ENCODE measurements around the gene SULT2A1. TPM values are rescaled to one million over a fixed set of nuclear protein-coding genes. Genes with fewer than 3 reads are reported as not detected.

SULT2A1 gene, protein sequence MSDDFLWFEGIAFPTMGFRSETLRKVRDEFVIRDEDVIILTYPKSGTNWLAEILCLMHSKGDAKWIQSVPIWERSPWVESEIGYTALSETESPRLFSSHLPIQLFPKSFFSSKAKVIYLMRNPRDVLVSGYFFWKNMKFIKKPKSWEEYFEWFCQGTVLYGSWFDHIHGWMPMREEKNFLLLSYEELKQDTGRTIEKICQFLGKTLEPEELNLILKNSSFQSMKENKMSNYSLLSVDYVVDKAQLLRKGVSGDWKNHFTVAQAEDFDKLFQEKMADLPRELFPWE
- not detected in 2 replicates for total RNA-seq

DNA sequence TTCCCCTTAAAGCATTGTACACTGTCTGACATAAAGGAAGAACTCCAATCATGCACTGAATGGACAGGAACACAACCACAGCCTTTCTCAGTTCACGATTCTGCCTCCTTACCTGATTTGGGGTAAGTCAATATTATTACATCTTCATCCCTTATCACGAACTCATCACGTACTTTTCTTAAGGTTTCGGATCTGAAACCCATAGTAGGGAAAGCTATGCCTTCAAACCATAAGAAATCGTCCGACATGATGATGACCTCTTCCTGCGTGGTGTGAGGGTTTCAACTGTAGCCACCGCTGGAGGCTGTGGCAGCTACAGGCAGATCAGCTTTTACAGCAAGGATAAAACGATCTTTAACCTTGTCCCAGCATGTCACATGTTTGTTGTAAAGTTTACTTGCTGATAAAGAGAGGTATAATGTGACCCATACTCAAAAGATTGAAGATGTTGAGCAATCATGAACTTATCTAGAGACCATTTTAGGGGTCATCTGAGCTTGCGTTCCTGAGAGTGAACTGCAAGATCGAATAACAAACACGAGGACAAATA, at the start of gene SULT2A1:
SULT2A1 (minus strand) TSS at position 306 of the 550 bp plus-strand sequence; CDS start at position 248, 58 bp downstream.

DNA sequence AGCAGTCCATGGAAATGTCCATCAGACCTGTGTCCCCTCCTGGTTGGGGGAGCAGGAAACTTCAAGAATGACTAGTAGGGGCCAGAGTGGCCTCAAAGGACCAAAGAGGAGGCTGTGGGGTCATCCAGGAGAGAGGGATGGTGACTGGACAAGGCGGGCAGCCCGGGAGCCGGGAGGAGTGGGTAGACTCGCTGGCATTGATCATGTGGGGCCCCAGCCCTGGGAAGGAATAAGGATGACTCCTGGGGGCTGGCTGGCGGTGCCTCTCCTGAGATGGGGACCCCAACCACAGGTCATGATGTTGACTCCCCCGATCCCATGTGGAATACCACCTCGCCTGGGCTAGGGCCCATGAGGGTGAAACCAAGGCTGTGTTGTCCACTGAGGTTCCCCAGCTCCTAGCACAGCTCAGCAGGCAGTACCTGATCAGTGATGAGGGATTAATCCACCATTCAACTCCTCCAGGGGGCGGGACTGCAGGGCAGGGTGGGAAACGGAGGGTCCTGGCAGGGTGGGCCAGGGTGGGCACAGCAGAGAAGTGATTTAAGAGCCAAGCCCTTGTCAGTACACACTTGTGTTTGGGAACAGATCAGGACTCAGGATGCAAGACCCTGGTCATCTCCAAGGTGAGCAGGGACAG, 27.3 kb downstream of the SULT2A1 start, which contains the start of gene TPRX2:
TPRX2 (plus strand) TSS at position 590 of the 640 bp plus-strand sequence; CDS start at position 602, 12 bp downstream.

DNA sequence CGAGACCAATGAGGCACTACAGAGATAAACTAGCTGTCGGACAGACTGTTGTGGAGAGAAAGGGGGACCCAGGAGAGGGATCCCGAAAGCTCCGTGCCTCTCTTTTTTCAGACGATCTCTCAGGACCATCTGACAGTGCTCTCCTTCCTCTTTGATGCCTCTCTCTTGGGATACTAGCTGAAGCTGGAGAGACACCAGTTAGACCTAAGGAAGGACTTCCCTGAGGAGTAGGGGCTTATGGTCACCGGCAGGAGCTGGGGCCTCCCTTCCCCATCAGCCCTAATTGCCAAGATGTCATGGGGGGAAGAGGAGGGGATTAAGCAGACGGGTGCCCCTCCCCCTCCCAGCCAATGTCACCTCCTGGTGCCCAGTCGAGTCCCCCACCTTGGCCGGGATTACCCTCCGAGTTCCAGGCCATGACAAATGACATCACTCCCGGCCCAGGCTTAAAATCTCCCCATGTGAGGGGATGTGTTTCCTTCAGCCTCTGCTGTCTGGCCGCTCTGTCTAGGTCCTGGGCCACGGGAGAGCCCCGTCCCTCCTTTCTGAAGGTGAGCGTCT, 64.6 kb downstream of the SULT2A1 start, which contains the start of gene CRX:
CRX (plus strand) TSS at position 478 of the 561 bp plus-strand sequence. CDS start 12,507 bp downstream, outside the sequence.

Other genes starting within 250 kb of the SULT2A1 start
- 141 and 157 TPM in 2 replicates for gene EHD2, start 172.9 kb downstream of the SULT2A1 start, total RNA-seq
- 141 and 171 TPM in 2 replicates for gene NOP53, start 140.8 kb downstream of the SULT2A1 start, total RNA-seq
- gene SELENOW, start 107.6 kb downstream of the SULT2A1 start, total RNA-seq, result 635 and 892 TPM in 2 replicates
- gene TPRX1, start 81.8 kb downstream of the SULT2A1 start, total RNA-seq, result not detected in 2 replicates
- gene CRX, start 64.4 kb downstream of the SULT2A1 start, total RNA-seq, result not detected in 2 replicates
- gene TPRX2, start 27.1 kb downstream of the SULT2A1 start, total RNA-seq, result not detected in 2 replicates
- gene BSPH1, start 105.9 kb upstream of the SULT2A1 start, total RNA-seq, result not detected in 2 replicates
- not detected in 2 replicates for gene ELSPBP1, start 108.3 kb upstream of the SULT2A1 start, total RNA-seq
- gene CABP5, start 157.8 kb upstream of the SULT2A1 start, total RNA-seq, result not detected in 2 replicates
- gene PLA2G4C, start 224.5 kb upstream of the SULT2A1 start, total RNA-seq, result 2.0 and 11.0 TPM in 2 replicates